C4-2B (cell line): ENCODE data around the gene TOX2.

Source experiments
- H3K27ac ChIP-seq: fragments of 450-650 bp; 2 replicates; pipeline ENCODE4 v1.5.1; 2017
- ZFX ChIP-seq: fragments of 450-650 bp; IDR thresholded peaks from 2 replicates; pipeline ENCODE4 v1.6.1; 2017
- TF ChIP-seq, protein P1 (sequence below): fragments of 450-650 bp; conservative IDR thresholded peaks from 2 replicates; pipeline ENCODE4 v1.5.1; 2017; ENCODE audit warnings: mild to moderate bottlenecking

Gene TOX2

DNA sequence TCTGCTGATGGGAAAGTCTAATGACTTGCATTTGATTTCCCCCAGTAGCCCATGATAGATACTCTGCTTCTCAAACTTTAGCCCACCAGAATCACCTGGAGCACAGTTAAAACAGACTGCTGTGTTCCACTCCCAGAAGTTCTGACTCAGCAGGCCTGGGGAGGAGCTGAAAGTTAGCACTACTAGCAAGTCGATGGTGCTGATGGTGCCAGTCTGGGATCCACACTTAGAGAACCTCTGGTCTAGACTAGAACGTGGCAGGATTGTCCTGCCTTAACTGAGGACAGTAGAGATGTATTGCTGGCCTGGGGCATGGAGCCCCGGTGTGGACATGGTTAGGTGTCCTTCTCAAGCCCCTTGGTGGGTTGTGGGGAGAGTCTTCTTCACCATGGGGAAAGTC, 8.7 kb downstream of the TOX2 start:
- no peak overlapping the region for H3K27ac ChIP-seq
- TF ChIP-seq, protein P1, sequence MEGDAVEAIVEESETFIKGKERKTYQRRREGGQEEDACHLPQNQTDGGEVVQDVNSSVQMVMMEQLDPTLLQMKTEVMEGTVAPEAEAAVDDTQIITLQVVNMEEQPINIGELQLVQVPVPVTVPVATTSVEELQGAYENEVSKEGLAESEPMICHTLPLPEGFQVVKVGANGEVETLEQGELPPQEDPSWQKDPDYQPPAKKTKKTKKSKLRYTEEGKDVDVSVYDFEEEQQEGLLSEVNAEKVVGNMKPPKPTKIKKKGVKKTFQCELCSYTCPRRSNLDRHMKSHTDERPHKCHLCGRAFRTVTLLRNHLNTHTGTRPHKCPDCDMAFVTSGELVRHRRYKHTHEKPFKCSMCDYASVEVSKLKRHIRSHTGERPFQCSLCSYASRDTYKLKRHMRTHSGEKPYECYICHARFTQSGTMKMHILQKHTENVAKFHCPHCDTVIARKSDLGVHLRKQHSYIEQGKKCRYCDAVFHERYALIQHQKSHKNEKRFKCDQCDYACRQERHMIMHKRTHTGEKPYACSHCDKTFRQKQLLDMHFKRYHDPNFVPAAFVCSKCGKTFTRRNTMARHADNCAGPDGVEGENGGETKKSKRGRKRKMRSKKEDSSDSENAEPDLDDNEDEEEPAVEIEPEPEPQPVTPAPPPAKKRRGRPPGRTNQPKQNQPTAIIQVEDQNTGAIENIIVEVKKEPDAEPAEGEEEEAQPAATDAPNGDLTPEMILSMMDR = no peak
- no peak for TF ChIP-seq ZFX

DNA sequence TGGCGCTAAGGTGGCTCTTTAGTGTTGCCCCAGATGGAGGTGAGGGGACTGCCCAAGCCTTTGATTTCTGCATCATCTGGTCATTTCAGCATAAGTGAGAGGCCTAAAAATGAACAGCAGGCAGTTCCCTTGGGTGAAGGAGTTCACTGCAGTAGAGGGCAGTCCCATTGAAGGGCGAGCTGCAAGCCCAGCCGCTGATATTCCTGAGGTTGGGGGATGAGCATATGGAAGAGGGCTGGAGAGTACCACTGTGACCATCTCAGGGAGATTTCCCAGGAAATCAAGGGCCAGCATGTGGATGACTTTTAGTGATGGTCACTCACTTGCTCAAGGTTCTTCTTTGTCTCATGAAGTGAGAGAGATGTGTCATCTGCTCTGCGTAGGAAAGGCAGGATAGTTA, 9.3 kb downstream of the TOX2 start:
- TF ChIP-seq, protein P1 = no peak
- H3K27ac ChIP-seq = no peak overlapping the region

GRCh38 chr20:43925215-43925614, 10.6 kb downstream of the TOX2 start:
- no peak overlapping the region for H3K27ac ChIP-seq
- TF ChIP-seq ZFX = no peak
- TF ChIP-seq, protein P1 = no peak

DNA sequence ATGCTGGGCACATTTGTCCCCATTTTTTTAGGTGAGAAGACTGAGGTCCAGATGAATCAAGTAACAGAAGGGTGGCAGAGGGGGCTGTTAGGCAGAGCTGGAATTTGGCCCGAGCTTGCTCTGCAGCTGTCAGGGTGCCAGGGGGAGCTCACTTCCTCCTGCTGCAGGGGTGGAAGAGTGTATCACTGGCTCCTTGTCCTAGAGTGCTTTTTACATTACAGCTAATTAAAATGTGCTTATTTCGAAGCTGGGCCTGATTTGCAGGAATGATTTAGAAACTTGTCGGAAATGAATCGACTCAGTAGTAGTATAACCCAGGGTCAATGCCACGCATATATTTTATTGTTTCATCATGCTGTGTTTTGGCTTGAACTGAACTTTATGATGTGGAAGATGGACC, 11.1 kb downstream of the TOX2 start:
- no peak for TF ChIP-seq ZFX
- TF ChIP-seq, protein P1 = no peak
- no peak overlapping the region for H3K27ac ChIP-seq

DNA sequence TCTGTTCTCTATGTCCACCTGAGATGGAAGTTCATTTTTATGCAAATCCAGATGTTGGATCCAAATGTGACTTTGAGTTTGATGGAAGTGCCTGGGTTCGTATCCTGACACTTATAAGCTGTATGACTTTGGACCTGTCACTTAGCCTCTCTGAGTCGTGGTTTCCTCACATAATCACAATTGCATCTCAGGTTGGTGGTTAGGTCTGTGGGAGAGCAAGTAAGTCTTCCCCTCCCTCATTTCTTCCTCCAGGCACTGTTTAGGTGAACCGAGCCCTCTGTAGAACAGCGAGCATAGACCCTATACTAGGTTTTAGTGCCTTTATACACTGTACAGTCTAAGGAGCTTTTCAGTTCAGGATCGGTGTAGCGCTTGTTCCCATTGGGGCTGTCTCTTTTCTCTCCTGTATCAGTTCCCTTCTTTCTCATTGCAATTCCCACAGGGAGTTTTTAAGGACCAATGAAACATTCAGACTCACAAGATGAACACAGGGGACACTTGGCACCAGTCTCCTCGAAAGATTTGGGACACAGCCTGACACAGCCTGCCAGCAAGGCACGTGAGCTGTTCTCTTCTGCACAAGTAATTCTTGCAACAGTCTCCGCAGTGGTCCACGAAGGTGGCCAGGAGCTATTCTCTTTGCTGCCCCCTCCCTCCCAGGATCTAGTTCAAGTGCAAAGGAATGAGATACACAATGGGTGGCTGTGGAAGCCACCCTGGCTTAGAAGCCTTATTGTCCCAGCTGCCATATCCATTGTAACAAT, 11.8 kb downstream of the TOX2 start:
- no peak overlapping the region for H3K27ac ChIP-seq
- TF ChIP-seq, protein P1 = no peak
- TF ChIP-seq ZFX = no peak

- H3K27ac ChIP-seq = no peak overlapping the region
- TF ChIP-seq, protein P1 = no peak
- no peak for TF ChIP-seq ZFX
Observed at GRCh38 chr20:43931976-43932375, 17.3 kb downstream of the TOX2 start.

GRCh38 chr20:43934833-43935232, 20.2 kb downstream of the TOX2 start:
- H3K27ac ChIP-seq = no peak overlapping the region
- no peak for TF ChIP-seq ZFX
- TF ChIP-seq, protein P1 = no peak
